Raji (cell line): ENCODE measurements around the gene ZNF154.

ENCODE experiments used
- POLR2A ChIP-seq: IDR thresholded peaks from 2 replicates; pipeline ENCODE4 v1.6.1; 2011; ENCODE audit warnings: low read depth, low read length, control low read depth; ENCODE audit not compliant: insufficient read depth

ZNF154 gene

GRCh38 chr19:57688011-57688763 is 20.8 kb downstream of the ZNF154 start:
- TF ChIP-seq POLR2A: no peak

GRCh38 chr19:57687363-57688010 is 21.5 kb downstream of the ZNF154 start:
- TF ChIP-seq POLR2A: no peak

- no peak for TF ChIP-seq POLR2A
These were observed 22.3 kb downstream of the ZNF154 start for GRCh38 chr19:57686727-57687126.

GRCh38 chr19:57682226-57682766 is 26.7 kb downstream of the ZNF154 start:
- no peak for TF ChIP-seq POLR2A

GRCh38 chr19:57675881-57676280 is 33.1 kb downstream of the ZNF154 start:
- TF ChIP-seq POLR2A: no peak

GRCh38 chr19:57672466-57672865 is 36.5 kb downstream of the ZNF154 start:
- no peak for TF ChIP-seq POLR2A

- TF ChIP-seq POLR2A: no peak
These were observed 37.7 kb downstream of the ZNF154 start for GRCh38 chr19:57671124-57671895.

GRCh38 chr19:57668635-57669034 is 40.4 kb downstream of the ZNF154 start, which contains the start of gene ZSCAN4:
Gene ZSCAN4, plus strand, starts transcription at chr19:57668935. Its CDS starts 7,211 bp downstream, at chr19:57676146.
- TF ChIP-seq POLR2A: no peak

- TF ChIP-seq POLR2A: no peak
These were observed 41.8 kb downstream of the ZNF154 start for GRCh38 chr19:57667228-57667627.

- no peak for TF ChIP-seq POLR2A
These were observed 43.7 kb downstream of the ZNF154 start for GRCh38 chr19:57665261-57665806.

GRCh38 chr19:57664269-57665127 is 44.5 kb downstream of the ZNF154 start:
- TF ChIP-seq POLR2A: no peak

GRCh38 chr19:57656346-57656745 is 52.7 kb downstream of the ZNF154 start:
- TF ChIP-seq POLR2A: no peak

GRCh38 chr19:57655443-57655842 is 53.6 kb downstream of the ZNF154 start:
- TF ChIP-seq POLR2A: no peak

- TF ChIP-seq POLR2A: no peak
These were observed 55.3 kb downstream of the ZNF154 start for GRCh38 chr19:57653689-57654088.
